Esophagus muscularis mucosa (tissue), 3 donors: ENCODE results near the gene AGGF1.

Source experiments
- POLR2A ChIP-seq: fragments of 450-650 bp; IDR thresholded peaks from one replicate; pipeline ENCODE4 v1.6.1; 2017; ENCODE audit warnings: antibody characterized with exemption, moderate library complexity, mild to moderate bottlenecking, low read depth
- POLR2AphosphoS5 ChIP-seq, 2 donors: sonication (generic); formaldehyde crosslinking; IDR thresholded peaks; one replicate each; pipeline ENCODE4 v1.6.1; 2017; ENCODE audit warnings: antibody characterized with exemption in 2 of 2
- TF ChIP-seq, protein P1 (sequence below), 3 experiments: fragments of 200-600 bp in 2 of 3; fragments of 450-650 bp in 1 of 3; sonication (generic) in 2 of 3; IDR thresholded peaks; one replicate each; pipeline ENCODE4 v1.5.1; 2017 to 2019; ENCODE audit warnings: antibody characterized with exemption in 3 of 3, mild to moderate bottlenecking in 2 of 3, moderate library complexity in 1 of 3

- TF ChIP-seq POLR2AphosphoS5 (IDR thresholded peaks at IDR 0.05) (no peak), POLR2A (no peak)
- TF ChIP-seq, protein P1, sequence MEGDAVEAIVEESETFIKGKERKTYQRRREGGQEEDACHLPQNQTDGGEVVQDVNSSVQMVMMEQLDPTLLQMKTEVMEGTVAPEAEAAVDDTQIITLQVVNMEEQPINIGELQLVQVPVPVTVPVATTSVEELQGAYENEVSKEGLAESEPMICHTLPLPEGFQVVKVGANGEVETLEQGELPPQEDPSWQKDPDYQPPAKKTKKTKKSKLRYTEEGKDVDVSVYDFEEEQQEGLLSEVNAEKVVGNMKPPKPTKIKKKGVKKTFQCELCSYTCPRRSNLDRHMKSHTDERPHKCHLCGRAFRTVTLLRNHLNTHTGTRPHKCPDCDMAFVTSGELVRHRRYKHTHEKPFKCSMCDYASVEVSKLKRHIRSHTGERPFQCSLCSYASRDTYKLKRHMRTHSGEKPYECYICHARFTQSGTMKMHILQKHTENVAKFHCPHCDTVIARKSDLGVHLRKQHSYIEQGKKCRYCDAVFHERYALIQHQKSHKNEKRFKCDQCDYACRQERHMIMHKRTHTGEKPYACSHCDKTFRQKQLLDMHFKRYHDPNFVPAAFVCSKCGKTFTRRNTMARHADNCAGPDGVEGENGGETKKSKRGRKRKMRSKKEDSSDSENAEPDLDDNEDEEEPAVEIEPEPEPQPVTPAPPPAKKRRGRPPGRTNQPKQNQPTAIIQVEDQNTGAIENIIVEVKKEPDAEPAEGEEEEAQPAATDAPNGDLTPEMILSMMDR (IDR thresholded peaks at IDR 0.05) = no peak
These were observed 44.5 kb downstream of the AGGF1 start for GRCh38 chr5:77074745-77075144.
